ENCODE results near the gene IGF2BP2.

- no peak for TF ChIP-seq CTCF (IDR thresholded peaks at IDR 0.05)
- TF ChIP-seq EZH2 (IDR thresholded peaks at IDR 0.05; ENCODE audit: borderline replicate concordance, insufficient read depth, low read depth, low read length, poor library complexity, severe bottlenecking) = no peak
These were observed 115.4 kb downstream of the IGF2BP2 start for GRCh38 chr3:185709251-185709955.
